Heart left ventricle (tissue), 16 donors: ENCODE measurements around the gene C1orf116. TPM values are rescaled to one million over a fixed set of nuclear protein-coding genes. Genes with fewer than 3 reads are reported as not detected.

Experiments used
- ATAC-seq, 4 donors: fragments of 200-7000 bp; cut with Tn5 transposase; one replicate each; pipeline ENCODE4 v1.9.1; 2020 to 2022; ENCODE audit warnings: moderate library complexity in 4 of 4, mild to moderate bottlenecking in 3 of 4, moderate number of reproducible peaks in 1 of 4
- DNase-seq, 5 donors: peaks; one replicate each; pipeline ENCODE4 v3.0.0-alpha.2; 2020
- H3K27ac ChIP-seq, 12 donors: fragments of 200-600 bp; sonication (generic) in 4 of 12; one replicate each; pipeline versions ENCODE4 v1.5.0 to v1.8.0; 2016 to 2022; ENCODE audit warnings: mild to moderate bottlenecking in 2 of 12
- H3K27me3 ChIP-seq, 9 donors: fragments of 200-600 bp; sonication (generic) in 2 of 9; one replicate each; pipeline versions ENCODE4 v1.5.1 to v1.8.0; 2016 to 2022; ENCODE audit warnings: mild to moderate bottlenecking in 3 of 9
- H3K36me3 ChIP-seq, 9 donors: fragments of 200-600 bp; sonication (generic) in 2 of 9; one replicate each; pipeline versions ENCODE4 v1.5.0 to v1.8.0; 2018 to 2022; ENCODE audit warnings: mild to moderate bottlenecking in 2 of 9
- H3K4me1 ChIP-seq, 12 donors: fragments of 200-600 bp; sonication (generic) in 4 of 12; one replicate each; pipeline versions ENCODE4 v1.5.0 to v1.8.0; 2016 to 2022; ENCODE audit warnings: mild to moderate bottlenecking in 3 of 12
- H3K4me3 ChIP-seq, 12 donors: fragments of 200-600 bp; sonication (generic) in 4 of 12; one replicate each; pipeline versions ENCODE4 v1.5.0 to v1.8.0; 2017 to 2022; ENCODE audit warnings: mild to moderate bottlenecking in 9 of 12, moderate library complexity in 4 of 12
- H3K9me3 ChIP-seq, 12 donors: fragments of 200-600 bp; sonication (generic) in 4 of 12; one replicate each; pipeline versions ENCODE4 v1.5.0 to v1.8.0; 2016 to 2022; ENCODE audit warnings: mild to moderate bottlenecking in 1 of 12
- POLR2A ChIP-seq, 2 donors: fragments of 450-650 bp; IDR thresholded peaks; one replicate each; pipeline ENCODE4 v1.6.1; 2017; ENCODE audit warnings: antibody characterized with exemption in 2 of 2, mild to moderate bottlenecking in 2 of 2, moderate library complexity in 2 of 2
- WGBS, 4 donors: extraction: QIAGEN DNeasy Blood & Tissue Kit in 2 of 4; methylation state at CpG; one replicate each; pipeline versions ENCODE4 v1.1.5 to v1.1.7; 2013 to 2018; 5-methylcytosine and 5-hydroxymethylcytosine counted together
- intact Hi-C, 10 donors: fragments of 100-400 bp; cut with DNase I; formaldehyde crosslinking; loops; one replicate each; pipeline versions ENCODE4 v1.11.1 to v1.14.2; 2022
- polyA plus RNA-seq, 2 donors: library from polyadenylated mRNA; stranded (reverse); fragments of 200-250 nt; gene quantifications; one replicate each; pipeline ENCODE4 v1.2.3, GENCODE V29; 2013
- total RNA-seq, 9 donors: library from RNA; depleted of rRNA in 2 of 9; stranded (reverse); fragments of >200 nt in 2 of 9; fragmentation: NEBNext Ultra II Directional in 3 of 9; extraction: Animal tissue kit (Norgen Biotek cat#: 25700) in 3 of 9; gene quantifications; one replicate each; pipeline versions ENCODE4 v1.1.0 to v1.2.4, GENCODE V29; 2016 to 2023
- TF ChIP-seq, protein P1 (sequence below), 12 donors: fragments of 200-600 bp; sonication (generic) in 4 of 12; IDR thresholded peaks; one replicate each; pipeline versions ENCODE4 v1.5.0 to v1.8.0; 2018 to 2022; ENCODE audit warnings: antibody characterized with exemption in 12 of 12, mild to moderate bottlenecking in 5 of 12
- donor health status: ischemic (EF 13 %, LVEDD 7.1; RV severe dilation, severe dysfunction).
- donor health status: healthy with polysubstance abuse.
- donor health status: DM: no; HTN: yes; CAD: no.
- donor health status: DM: no; HTN: no; CAD: no.
- donor health status: ischemic (EF 25% LVEDD 6.9; RV normal size, moderate dysfunction).
- donor health status: ischemic (EF 25% LVEDD 5.7; RV mildly dilated, moderate dysfunction).
- donor health status: healthy.
- donor health status: DM: yes; HTN: yes; CAD: no.
- donor health status: ischemic (EF 35%, LVEDD 5.7; RV mildly dilated, moderate dysfunction).
- donor health status: nonischemic (EF 11% LVEDD 7.7; RV severe dilation, severe dysfunction).
- donor health status: DM: yes; HTN: yes; CAD: no.
- donor health status: PGD.
- donor health status: ischemic (EF 29% LVEDD 5.4; RV normal size, mild dysfunction).
- donor health status: nonischemic (EF 23%, LVEDD 6.1; RV moderate dilation, normal function).

C1orf116 gene
- total and polyA plus RNA-seq, 11 donors = 0.08 to 3.3 (median 0.60) TPM

- Histone ChIP-seq H3K9me3 (no peaks in the 10 kb centered on the region), H3K4me1 (peaks cover 0 to 20% (median 3%) of the 10 kb centered on the region in 12 donors), H3K36me3 (peaks cover 0 to 11% (median 0%) of the 10 kb centered on the region in 9 donors), H3K4me3 (no peak overlapping the region), H3K27me3 (no peaks in the 10 kb centered on the region), H3K27ac (peak overlapping the region in 6 of 12 donors; percentile 4 to 54 (median 30))
- TF ChIP-seq, protein P1, sequence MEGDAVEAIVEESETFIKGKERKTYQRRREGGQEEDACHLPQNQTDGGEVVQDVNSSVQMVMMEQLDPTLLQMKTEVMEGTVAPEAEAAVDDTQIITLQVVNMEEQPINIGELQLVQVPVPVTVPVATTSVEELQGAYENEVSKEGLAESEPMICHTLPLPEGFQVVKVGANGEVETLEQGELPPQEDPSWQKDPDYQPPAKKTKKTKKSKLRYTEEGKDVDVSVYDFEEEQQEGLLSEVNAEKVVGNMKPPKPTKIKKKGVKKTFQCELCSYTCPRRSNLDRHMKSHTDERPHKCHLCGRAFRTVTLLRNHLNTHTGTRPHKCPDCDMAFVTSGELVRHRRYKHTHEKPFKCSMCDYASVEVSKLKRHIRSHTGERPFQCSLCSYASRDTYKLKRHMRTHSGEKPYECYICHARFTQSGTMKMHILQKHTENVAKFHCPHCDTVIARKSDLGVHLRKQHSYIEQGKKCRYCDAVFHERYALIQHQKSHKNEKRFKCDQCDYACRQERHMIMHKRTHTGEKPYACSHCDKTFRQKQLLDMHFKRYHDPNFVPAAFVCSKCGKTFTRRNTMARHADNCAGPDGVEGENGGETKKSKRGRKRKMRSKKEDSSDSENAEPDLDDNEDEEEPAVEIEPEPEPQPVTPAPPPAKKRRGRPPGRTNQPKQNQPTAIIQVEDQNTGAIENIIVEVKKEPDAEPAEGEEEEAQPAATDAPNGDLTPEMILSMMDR (IDR thresholded peaks at IDR 0.05) = no peak
- no peak for TF ChIP-seq POLR2A (IDR thresholded peaks at IDR 0.05)
- ATAC-seq (peak; percentile 78 to 85 (median 84)), DNase-seq (no peak)
- 50 to 68% (median 60%) methylated on average over 4 of the region's 4 CpGs for WGBS, 4 donors
- intact Hi-C loops = no loop called here
Measured at GRCh38 chr1:207039380-207040180, 7.0 kb upstream of the C1orf116 start.

DNA sequence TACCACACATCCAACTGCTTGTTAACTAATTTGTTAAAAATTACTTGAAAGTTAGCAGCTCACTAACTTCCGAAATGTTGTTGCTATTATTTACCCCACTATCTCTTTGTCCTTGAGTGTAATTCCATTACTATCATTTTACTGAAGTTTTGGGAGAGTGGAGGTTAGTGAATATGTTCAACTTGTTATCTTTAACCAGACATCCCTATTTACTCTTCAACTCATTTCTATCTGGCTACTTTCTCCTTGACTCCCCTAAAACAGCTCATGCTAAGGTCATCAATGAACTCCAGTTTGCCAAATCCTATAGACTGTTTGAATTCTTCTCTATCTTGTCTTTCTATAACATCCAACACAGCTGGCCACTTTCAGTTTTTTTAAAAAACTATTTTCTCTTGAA is 4.3 kb upstream of the C1orf116 start:
- DNase-seq (no peak), ATAC-seq (no peak)
- H3K27ac ChIP-seq = no peak overlapping the region
- WGBS, 4 donors = 48 to 57% (median 49%) methylated on average over 1 of the region's 1 CpG
- peaks cover 0 to 6% (median 0%) of the 10 kb centered on the region in 9 donors for H3K27me3 ChIP-seq
- no peaks in the 10 kb centered on the region for H3K36me3 ChIP-seq
- H3K4me3 ChIP-seq = no peak overlapping the region
- TF ChIP-seq, protein P1 (IDR thresholded peaks at IDR 0.05) = no peak
- no peak for TF ChIP-seq POLR2A (IDR thresholded peaks at IDR 0.05)
- peaks cover 0 to 21% (median 3%) of the 10 kb centered on the region in 12 donors for H3K4me1 ChIP-seq
- H3K9me3 ChIP-seq = no peaks in the 10 kb centered on the region
- intact Hi-C loops = no loop called here

GRCh38 chr1:207035877-207036551 is 3.5 kb upstream of the C1orf116 start:
- no peaks in the 10 kb centered on the region for H3K9me3 ChIP-seq
- TF ChIP-seq, protein P1 (IDR thresholded peaks at IDR 0.05) = no peak
- no peak for TF ChIP-seq POLR2A (IDR thresholded peaks at IDR 0.05)
- H3K27me3 ChIP-seq = peaks cover 0 to 6% (median 0%) of the 10 kb centered on the region in 9 donors
- peaks cover 0 to 21% (median 3%) of the 10 kb centered on the region in 12 donors for H3K4me1 ChIP-seq
- no peak overlapping the region for H3K4me3 ChIP-seq
- intact Hi-C loops = no loop called here
- H3K27ac ChIP-seq = no peak overlapping the region
- DNase-seq (no peak), ATAC-seq (no peak)
- H3K36me3 ChIP-seq = no peaks in the 10 kb centered on the region
- WGBS, 4 donors = 76 to 94% (median 91%) methylated on average over 4 of the region's 4 CpGs

DNA sequence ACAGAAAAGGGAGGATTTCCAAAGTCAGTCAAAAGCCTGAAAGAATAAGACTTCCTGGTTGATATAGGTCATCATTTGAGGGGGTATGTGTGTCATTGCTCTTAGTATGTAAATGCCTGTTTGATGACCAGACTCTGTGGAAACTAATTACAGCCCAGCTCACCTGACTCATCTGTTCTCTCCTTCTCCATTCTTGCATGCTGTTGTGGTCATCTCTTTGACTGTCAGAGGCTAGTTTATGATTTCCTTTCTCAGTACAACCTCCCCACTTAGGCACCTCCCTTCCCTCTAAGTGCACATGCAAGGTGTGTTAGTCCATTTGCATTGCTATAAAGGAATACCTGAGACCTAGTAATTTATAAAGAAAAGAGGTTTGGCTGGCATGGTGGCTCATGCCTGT is 2.4 kb upstream of the C1orf116 start:
- H3K27ac ChIP-seq = no peak overlapping the region
- peaks cover 0 to 16% (median under 1%) of the 10 kb centered on the region in 12 donors for H3K4me1 ChIP-seq
- intact Hi-C loops = no loop called here
- no peaks in the 10 kb centered on the region for H3K36me3 ChIP-seq
- ATAC-seq (no peak), DNase-seq (no peak)
- H3K4me3 ChIP-seq = no peak overlapping the region
- no peaks in the 10 kb centered on the region for H3K9me3 ChIP-seq
- TF ChIP-seq POLR2A (IDR thresholded peaks at IDR 0.05) = no peak
- TF ChIP-seq, protein P1 (IDR thresholded peaks at IDR 0.05) = no peak
- H3K27me3 ChIP-seq = peaks cover 0 to 6% (median 0%) of the 10 kb centered on the region in 9 donors
